Measurements from ENCODE around the gene GPATCH1. TPM values are rescaled to one million over a fixed set of nuclear protein-coding genes. Genes with fewer than 3 reads are reported as not detected.

The GPATCH1 gene
- total and polyA plus RNA-seq, 2 of the 13 experiments (the other 11 are each of a cell fraction or from before 2014, with no cell fraction given): 6.8 to 6.9 TPM

DNA sequence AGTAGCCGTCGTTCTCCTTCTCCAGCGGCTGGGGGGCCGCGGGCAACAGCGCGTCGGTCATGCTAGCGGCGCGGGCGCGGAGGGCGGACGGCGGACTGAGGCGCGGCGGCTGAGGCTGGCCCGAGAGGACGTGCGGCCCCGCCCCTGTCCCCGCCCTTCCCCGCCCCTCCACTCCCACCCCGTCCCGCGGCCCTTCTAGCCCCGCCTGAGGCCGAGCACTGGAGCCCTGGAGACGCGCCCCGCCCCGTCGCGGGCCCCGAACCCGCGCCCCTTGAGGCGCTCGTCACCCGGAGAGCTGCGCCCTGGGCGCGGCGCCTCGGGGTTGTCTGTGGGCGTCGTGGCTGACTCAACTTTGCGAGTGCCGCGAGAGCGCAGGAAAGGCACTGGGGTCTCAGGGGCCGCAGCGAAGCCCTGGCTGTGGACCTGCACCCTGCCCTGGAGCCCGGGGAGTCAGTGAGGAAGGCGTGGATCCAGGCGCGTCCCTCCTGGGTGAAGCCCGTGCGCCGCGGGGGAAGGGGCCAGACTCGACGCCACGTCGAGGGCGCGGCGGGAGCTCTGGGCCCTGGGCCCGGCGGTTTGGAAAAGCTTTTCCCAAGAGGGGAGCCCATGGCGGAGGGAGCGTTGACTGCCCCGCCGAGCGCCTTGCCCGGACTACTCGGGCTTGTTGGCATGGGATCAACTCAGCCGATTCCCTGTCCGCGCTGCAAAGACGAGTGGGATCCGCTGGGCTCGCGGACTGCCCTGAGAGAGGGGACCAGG is 16.0 kb upstream of the GPATCH1 start, which contains the start of gene RHPN2 (continued):
- TF ChIP-seq, protein P1, sequence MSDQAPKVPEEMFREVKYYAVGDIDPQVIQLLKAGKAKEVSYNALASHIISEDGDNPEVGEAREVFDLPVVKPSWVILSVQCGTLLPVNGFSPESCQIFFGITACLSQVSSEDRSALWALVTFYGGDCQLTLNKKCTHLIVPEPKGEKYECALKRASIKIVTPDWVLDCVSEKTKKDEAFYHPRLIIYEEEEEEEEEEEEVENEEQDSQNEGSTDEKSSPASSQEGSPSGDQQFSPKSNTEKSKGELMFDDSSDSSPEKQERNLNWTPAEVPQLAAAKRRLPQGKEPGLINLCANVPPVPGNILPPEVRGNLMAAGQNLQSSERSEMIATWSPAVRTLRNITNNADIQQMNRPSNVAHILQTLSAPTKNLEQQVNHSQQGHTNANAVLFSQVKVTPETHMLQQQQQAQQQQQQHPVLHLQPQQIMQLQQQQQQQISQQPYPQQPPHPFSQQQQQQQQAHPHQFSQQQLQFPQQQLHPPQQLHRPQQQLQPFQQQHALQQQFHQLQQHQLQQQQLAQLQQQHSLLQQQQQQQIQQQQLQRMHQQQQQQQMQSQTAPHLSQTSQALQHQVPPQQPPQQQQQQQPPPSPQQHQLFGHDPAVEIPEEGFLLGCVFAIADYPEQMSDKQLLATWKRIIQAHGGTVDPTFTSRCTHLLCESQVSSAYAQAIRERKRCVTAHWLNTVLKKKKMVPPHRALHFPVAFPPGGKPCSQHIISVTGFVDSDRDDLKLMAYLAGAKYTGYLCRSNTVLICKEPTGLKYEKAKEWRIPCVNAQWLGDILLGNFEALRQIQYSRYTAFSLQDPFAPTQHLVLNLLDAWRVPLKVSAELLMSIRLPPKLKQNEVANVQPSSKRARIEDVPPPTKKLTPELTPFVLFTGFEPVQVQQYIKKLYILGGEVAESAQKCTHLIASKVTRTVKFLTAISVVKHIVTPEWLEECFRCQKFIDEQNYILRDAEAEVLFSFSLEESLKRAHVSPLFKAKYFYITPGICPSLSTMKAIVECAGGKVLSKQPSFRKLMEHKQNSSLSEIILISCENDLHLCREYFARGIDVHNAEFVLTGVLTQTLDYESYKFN (CRISPR knock-in tag; conservative IDR thresholded peaks at IDR 0.05): no peak
- TF ChIP-seq JUN (CRISPR knock-in tag; IDR thresholded peaks at IDR 0.05) (no peak), GATA4 (IDR thresholded peaks at IDR 0.05; ENCODE audit: borderline replicate concordance, low read depth) (no peak), TAF15 (IDR thresholded peaks at IDR 0.05; ENCODE audit: low read depth, low read length, poor library complexity, severe bottlenecking) (no peak), ZNF615 (CRISPR knock-in tag; IDR thresholded peaks at IDR 0.05; ENCODE audit: borderline replicate concordance) (no peak), NR3C1 (CRISPR knock-in tag; IDR thresholded peaks at IDR 0.05) (no peak), ZNF251 (CRISPR knock-in tag; IDR thresholded peaks at IDR 0.05) (no peak), MYC (CRISPR knock-in tag; IDR thresholded peaks at IDR 0.05; ENCODE audit: borderline replicate concordance) (peak; percentile 28; the same call in 1 of the 2 replicates), RARG (CRISPR knock-in tag; IDR thresholded peaks at IDR 0.05; ENCODE audit: low read depth) (no peak), ZSCAN9 (CRISPR knock-in tag; IDR thresholded peaks at IDR 0.05; ENCODE audit: borderline replicate concordance) (no peak), MAFG (CRISPR knock-in tag; IDR thresholded peaks at IDR 0.05) (no peak), CREB1 (IDR thresholded peaks at IDR 0.05) (no peak), CREB1 (CRISPR knock-in tag; IDR thresholded peaks at IDR 0.05) (no peak), HMGA1 (CRISPR knock-in tag; conservative IDR thresholded peaks at IDR 0.05) (no peak)
- TF ChIP-seq, protein P2, sequence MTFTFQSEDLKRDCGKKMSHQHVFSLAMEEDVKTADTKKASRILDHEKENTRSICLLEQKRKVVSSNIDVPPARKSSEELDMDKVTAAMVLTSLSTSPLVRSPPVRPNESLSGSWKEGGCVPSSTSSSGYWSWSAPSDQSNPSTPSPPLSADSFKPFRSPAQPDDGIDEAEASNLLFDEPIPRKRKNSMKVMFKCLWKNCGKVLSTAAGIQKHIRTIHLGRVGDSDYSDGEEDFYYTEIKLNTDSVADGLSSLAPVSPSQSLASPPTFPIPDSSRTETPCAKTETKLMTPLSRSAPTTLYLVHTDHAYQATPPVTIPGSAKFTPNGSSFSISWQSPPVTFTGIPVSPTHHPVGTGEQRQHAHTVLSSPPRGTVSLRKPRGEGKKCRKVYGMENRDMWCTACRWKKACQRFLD (CRISPR knock-in tag; IDR thresholded peaks at IDR 0.05; ENCODE audit: borderline replicate concordance): no peak
- TF ChIP-seq, protein P3, sequence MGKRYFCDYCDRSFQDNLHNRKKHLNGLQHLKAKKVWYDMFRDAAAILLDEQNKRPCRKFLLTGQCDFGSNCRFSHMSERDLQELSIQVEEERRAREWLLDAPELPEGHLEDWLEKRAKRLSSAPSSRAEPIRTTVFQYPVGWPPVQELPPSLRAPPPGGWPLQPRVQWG (CRISPR knock-in tag; IDR thresholded peaks at IDR 0.05; ENCODE audit: borderline replicate concordance, low read depth): no peak
- TF ChIP-seq, protein P4, sequence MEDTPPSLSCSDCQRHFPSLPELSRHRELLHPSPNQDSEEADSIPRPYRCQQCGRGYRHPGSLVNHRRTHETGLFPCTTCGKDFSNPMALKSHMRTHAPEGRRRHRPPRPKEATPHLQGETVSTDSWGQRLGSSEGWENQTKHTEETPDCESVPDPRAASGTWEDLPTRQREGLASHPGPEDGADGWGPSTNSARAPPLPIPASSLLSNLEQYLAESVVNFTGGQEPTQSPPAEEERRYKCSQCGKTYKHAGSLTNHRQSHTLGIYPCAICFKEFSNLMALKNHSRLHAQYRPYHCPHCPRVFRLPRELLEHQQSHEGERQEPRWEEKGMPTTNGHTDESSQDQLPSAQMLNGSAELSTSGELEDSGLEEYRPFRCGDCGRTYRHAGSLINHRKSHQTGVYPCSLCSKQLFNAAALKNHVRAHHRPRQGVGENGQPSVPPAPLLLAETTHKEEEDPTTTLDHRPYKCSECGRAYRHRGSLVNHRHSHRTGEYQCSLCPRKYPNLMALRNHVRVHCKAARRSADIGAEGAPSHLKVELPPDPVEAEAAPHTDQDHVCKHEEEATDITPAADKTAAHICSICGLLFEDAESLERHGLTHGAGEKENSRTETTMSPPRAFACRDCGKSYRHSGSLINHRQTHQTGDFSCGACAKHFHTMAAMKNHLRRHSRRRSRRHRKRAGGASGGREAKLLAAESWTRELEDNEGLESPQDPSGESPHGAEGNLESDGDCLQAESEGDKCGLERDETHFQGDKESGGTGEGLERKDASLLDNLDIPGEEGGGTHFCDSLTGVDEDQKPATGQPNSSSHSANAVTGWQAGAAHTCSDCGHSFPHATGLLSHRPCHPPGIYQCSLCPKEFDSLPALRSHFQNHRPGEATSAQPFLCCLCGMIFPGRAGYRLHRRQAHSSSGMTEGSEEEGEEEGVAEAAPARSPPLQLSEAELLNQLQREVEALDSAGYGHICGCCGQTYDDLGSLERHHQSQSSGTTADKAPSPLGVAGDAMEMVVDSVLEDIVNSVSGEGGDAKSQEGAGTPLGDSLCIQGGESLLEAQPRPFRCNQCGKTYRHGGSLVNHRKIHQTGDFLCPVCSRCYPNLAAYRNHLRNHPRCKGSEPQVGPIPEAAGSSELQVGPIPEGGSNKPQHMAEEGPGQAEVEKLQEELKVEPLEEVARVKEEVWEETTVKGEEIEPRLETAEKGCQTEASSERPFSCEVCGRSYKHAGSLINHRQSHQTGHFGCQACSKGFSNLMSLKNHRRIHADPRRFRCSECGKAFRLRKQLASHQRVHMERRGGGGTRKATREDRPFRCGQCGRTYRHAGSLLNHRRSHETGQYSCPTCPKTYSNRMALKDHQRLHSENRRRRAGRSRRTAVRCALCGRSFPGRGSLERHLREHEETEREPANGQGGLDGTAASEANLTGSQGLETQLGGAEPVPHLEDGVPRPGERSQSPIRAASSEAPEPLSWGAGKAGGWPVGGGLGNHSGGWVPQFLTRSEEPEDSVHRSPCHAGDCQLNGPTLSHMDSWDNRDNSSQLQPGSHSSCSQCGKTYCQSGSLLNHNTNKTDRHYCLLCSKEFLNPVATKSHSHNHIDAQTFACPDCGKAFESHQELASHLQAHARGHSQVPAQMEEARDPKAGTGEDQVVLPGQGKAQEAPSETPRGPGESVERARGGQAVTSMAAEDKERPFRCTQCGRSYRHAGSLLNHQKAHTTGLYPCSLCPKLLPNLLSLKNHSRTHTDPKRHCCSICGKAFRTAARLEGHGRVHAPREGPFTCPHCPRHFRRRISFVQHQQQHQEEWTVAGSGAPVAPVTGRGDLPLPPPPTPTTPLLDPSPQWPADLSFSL (CRISPR knock-in tag; IDR thresholded peaks at IDR 0.05): no peak
